HG02642 (cell line): Measurements from ENCODE around the gene KLF14.
"Not testable (repeated sequence)": the region's sequence is repeated elsewhere in the genome, so short reads cannot be mapped to it uniquely, and the experiment has no call there.

ENCODE experiments used
- ATAC-seq: cut with Tn5 transposase; IDR thresholded peaks from one replicate; pipeline ENCODE4 v1.9.1; 2021; ENCODE audit warnings: mild to moderate bottlenecking; ENCODE audit not compliant: unreplicated experiment, poor library complexity

KLF14 gene

GRCh38 chr7:130733931-130734814 lies at the start of gene KLF14:
Gene KLF14, minus strand, starts transcription at chr7:130734207. Its CDS starts 174 bp downstream, at chr7:130734033.
- peak; percentile 55 for ATAC-seq

- ATAC-seq = no peak
Measured at GRCh38 chr7:130781346-130781745, 47.3 kb upstream of the KLF14 start.

GRCh38 chr7:130777426-130777825 lies 43.4 kb upstream of the KLF14 start:
- no peak for ATAC-seq

DNA sequence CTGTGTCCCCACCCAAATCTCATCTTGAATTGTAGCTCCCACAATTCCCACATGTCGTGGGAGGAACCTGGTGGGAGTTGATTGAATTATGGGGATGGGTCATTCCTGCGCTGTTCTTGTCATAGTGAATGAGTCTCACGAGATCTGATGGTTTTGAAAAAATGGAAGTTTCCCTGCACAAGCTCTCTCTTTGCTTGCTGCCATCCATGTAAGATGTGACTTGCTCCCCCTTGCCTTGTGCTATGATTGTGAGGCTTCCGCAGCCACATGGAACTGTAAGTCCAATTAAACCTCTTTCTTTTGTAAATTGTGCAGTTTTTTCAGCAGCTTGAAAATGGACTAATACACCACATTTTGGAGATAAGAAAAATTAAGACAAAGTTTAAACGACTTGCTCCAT lies 38.4 kb upstream of the KLF14 start:
- not testable (repeated sequence) for ATAC-seq

DNA sequence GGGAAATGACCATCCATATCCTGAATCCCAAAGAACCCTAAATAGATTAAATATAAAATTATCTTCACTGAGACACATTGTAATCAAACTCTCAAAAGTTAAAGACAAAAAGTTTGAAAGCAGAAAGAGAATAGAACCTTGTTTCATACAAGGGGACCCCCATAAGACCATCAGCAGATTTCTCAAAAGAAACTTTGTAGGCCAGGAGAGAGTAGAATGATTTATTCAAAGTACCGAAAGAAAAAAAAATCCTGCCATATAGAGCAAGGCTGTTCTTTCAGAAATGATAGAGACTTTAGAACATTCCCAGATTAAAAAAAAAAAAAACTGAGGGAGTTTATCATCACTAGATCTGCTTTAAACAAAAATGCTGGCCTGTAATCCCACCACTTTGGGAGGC lies 34.8 kb upstream of the KLF14 start:
- ATAC-seq = no peak

DNA sequence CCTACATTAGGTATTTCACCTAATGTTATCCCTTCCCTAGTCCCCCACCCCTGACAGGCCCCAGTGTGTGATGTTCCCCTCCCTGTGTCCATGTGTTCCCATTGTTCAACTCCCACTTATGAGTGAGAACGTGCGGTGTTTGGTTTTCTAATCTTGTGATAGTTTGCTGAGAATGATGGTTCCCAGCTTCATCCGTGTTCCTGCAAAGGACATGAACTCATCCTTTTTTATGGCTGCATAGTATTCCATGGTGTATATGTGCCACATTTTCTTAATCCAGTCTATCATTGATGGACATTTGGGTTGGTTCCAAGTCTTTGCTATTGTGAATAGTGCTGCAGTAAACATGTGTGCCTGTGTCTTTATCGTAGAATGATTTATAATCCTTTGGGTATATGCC lies 30.6 kb upstream of the KLF14 start:
- ATAC-seq = not testable (repeated sequence)

GRCh38 chr7:130758429-130759056 lies 24.5 kb upstream of the KLF14 start:
- ATAC-seq = no peak

DNA sequence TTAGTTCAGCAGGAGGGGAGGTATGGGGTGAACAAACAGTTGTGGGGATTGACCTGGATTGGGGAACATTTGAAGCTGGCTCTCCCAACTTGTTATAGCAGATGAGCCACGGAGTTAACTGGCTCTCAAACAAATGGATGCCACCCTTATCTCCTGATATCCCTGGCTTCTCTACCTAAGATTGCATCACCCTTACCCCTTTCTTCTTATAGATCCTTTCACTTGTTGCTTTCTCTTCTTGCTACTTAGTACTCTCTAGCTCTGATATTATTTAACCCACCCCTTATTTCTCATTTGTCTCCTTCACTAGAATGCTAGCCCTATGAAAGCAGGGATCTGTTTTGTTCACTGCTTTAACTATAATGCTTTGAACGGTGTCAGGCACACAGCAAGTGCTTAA lies 22.3 kb upstream of the KLF14 start:
- ATAC-seq = no peak

- no peak for ATAC-seq
Measured at GRCh38 chr7:130752424-130752823, 18.4 kb upstream of the KLF14 start.

- ATAC-seq = no peak
Measured at GRCh38 chr7:130750755-130751154, 16.7 kb upstream of the KLF14 start.

DNA sequence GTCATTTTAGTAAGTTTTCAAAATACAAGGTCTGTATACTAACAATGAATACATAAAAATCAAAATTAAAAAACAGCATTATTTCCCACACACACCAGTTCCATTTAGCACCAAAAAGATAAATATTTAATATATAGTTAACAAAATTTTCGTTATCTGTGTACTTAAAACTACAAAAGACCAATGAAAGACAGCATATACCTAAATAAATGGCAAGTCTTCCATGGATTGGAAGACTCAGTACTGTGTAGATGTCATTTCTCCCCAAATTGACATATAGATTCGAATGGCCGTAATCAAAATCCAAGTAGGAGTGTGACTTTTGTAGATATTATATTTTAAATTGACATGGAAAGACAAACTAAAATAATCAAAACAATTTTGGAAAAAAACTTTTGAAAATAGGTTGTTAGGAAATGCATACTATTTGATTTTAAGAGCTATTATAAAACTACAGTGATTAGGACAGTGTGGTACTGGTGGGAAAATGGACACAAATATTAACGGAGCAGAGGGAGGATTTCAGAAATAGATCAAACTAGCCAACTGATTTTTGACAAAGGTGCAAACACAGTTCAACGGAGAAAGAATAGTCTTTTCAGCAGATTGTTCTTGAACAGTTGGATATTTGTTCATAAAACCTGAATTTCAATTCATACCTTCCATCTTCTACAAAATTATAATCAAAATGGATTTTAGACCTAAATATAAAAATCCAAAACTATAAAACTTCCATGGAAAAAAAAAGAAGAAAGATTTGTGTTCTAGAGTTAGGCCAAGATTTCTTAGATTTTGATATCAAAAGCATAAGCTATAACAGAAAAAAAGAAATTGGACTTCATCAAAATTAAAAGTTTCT lies 14.8 kb upstream of the KLF14 start:
- no peak for ATAC-seq

- peak; percentile 50 for ATAC-seq
Measured at GRCh38 chr7:130741331-130741995, 7.5 kb upstream of the KLF14 start.

GRCh38 chr7:130740606-130741005 lies 6.6 kb upstream of the KLF14 start:
- ATAC-seq = no peak

DNA sequence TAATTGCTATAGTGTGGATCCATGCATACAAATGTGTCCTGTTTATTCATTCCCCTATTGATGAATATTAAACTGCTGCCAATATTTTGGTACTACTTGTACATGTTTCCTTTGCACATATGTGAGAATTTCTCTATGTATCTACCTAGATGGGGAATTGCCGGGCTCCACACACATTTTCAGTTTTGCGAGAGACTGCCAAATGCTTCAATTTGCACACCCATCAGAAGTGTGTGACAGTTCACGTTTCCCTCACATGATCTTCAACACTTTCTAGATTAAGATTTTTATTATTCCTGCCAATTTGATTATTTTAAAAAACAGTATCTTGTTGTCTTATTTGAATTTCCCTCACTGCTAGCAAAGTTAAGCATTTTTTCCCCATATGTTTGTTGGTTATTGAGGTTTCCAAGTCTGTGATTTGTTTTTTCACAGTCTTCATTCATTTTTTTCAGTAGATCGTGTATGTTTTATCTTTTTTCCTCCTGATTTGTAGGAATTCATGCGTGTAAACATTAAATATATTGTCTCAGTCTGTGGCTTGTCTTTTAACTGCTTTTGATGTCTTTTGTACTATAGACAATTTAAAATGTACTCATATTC lies 2.4 kb upstream of the KLF14 start:
- ATAC-seq = no peak

DNA sequence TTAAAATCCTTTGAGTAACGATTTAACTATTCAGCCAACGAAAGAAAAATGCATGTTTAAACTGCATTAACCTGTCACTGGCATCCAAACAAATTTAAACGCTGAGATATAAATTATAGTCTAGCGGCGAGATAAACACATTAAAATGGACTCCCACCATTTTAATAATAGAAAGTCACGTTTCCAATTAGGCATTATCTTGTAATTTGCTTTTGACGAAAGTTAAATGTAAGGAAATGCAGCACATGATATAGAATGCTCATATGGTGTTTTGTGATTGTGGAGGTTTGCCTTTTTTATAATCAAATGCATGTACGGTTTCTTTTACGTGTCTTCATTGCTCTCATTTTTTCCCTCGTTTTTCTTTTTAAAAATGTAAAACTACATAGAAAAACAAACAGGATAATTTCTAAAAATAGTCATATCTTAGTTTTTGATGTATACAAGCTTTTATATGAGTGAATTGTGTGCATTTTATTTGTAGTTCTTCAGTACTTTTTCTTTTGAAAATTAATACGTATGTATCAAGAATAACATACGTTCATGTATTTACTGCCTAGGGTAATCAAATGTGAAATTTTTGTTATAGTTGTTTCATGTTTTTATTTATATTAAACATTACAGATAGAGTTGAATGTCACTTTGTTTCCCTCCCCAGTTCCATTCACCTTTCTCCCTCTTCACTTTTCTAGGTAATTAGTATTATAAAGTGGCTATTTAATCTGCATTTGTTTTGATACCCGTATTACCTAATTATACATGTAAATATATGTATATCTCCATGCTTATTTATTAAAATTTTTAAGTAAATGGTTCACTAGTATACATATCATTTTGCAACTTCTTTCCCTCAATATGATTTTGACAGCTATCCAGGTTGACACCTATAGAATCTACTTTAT lies 1.1 kb upstream of the KLF14 start:
- ATAC-seq = no peak

GRCh38 chr7:130732980-130733930 lies 752 bp downstream of the KLF14 start:
- ATAC-seq = peak; percentile 41

DNA sequence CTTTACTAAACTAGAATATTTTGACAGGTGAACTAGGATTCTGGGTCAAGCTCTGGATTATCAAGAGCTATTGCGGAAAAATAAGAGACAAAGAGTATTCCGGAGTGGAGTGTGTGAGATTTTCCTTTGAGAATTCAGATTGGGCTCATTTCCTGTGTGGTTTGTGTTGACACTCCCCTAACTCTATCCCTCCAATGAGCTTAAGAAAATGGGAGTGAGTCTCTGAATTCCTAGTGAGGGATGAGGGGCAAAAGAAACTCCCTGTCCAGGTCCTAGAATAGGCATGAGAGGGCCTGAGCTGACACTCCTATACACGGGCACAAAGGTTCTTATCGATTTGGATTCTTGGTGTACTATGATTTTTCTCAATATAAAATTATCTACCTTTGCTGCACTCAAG lies 10.2 kb downstream of the KLF14 start:
- no peak for ATAC-seq
